HCT116 (cell line): Measurements from ENCODE around the gene KIAA0825. TPM values are rescaled to one million over a fixed set of nuclear protein-coding genes. Genes with fewer than 3 reads are reported as not detected.

ENCODE experiments used
- ATAC-seq: fragments of 200-7000 bp; cut with Tn5 transposase; 2 replicates; pipeline ENCODE4 v1.9.1; 2020; ENCODE audit warnings: mild to moderate bottlenecking, moderate library complexity
- BruUV-seq: library from RNA; stranded (reverse); fragments of 400-500 nt; replicated peaks from 2 replicates; lab custom pipeline; 2021; lab: Mats Ljungman, UMichigan
- CTCF ChIA-PET: fragments of 300-600 bp; sonication (Branson Sonifier 250); formaldehyde crosslinking; loops from one replicate; lab custom pipeline; 2021; ENCODE audit warnings: antibody characterized with exemption; lab: Charles Lee
- POLR2A ChIA-PET: fragments of 300-600, 350-600 bp; sonication (Branson Sonifier 250); formaldehyde crosslinking; loops from one replicate; lab custom pipeline; 2021; ENCODE audit warnings: antibody characterized with exemption; lab: Charles Lee
- RAD21 ChIA-PET, 2 experiments: fragments of 300-600 bp; sonication (Branson Sonifier 250); formaldehyde crosslinking; loops; one replicate each; lab custom pipeline; 2023; ENCODE audit warnings: low total read pairs in 2 of 2; ENCODE audit not compliant: uncharacterized antibody in 2 of 2, unreplicated experiment in 2 of 2, low non-redundant PET in 1 of 2; lab: Charles Lee
- DNase-seq: peaks from one replicate; pipeline ENCODE4 v3.0.0-alpha.2; 2010; ENCODE audit warnings: low read depth, low spot score
- H2AFZ ChIP-seq: fragments of 200-600 bp; shearing (Covaris generic), sonication (generic); 2 replicates; pipeline ENCODE4 v1.6.1; 2017; ENCODE audit warnings: low read depth, mixed run types, mixed read lengths, antibody characterized with exemption, low read length; ENCODE audit not compliant: poor library complexity, severe bottlenecking
- H3K27ac ChIP-seq: 2 replicates; pipeline ENCODE4 v1.5.1; 2012; ENCODE audit warnings: low read depth, low read length
- H3K27me3 ChIP-seq: fragments of 200-600 bp; sonication (generic); 2 replicates; pipeline ENCODE4 v1.6.1; 2016; ENCODE audit warnings: mixed run types, low read length, mixed read lengths; ENCODE audit not compliant: insufficient read depth
- H3K36me3 ChIP-seq, 2 experiments: fragments of 200-500 bp in 1 of 2; fragments of 200-600 bp in 1 of 2; sonication (Bioruptor generic) in 1 of 2; sonication (generic) in 1 of 2; 2 replicates each; pipeline versions ENCODE4 v1.5.1 to v1.6.1; 2014 to 2016; ENCODE audit warnings: low read length in 2 of 2, inconsistent platforms in 1 of 2, mixed read lengths in 1 of 2, mixed run types in 1 of 2; ENCODE audit not compliant: insufficient read depth in 2 of 2, control insufficient read depth in 1 of 2
- H3K4me1 ChIP-seq, 2 experiments: fragments of 200-600 bp in 1 of 2; sonication (generic) in 1 of 2; 2 replicates each; pipeline versions ENCODE4 v1.5.1 to v1.6.1; 2012 to 2017; ENCODE audit warnings: low read length in 2 of 2, inconsistent platforms in 1 of 2, mild to moderate bottlenecking in 1 of 2, mixed read lengths in 1 of 2, mixed run types in 1 of 2, moderate library complexity in 1 of 2; ENCODE audit not compliant: insufficient read depth in 2 of 2, control insufficient read depth in 1 of 2
- H3K4me2 ChIP-seq: fragments of 200-600 bp; sonication (generic); 2 replicates; pipeline ENCODE4 v1.6.1; 2017; ENCODE audit warnings: mixed run types, low read length, mixed read lengths
- H3K4me3 ChIP-seq, 2 experiments: fragments of 200-600 bp in 1 of 2; sonication (generic) in 1 of 2; replicated peaks in 1 of 2; 2 replicates each; pipeline ENCODE4 v1.5.1; 2011 to 2016; ENCODE audit warnings: low read length in 2 of 2, control low read depth in 1 of 2, low read depth in 1 of 2, mild to moderate bottlenecking in 1 of 2, mixed read lengths in 1 of 2, mixed run types in 1 of 2
- H3K79me2 ChIP-seq: fragments of 200-600 bp; sonication (generic); 2 replicates; pipeline ENCODE4 v1.6.1; 2017; ENCODE audit warnings: mild to moderate bottlenecking, mixed run types, low read length, moderate library complexity, mixed read lengths; ENCODE audit not compliant: insufficient read depth
- H3K9ac ChIP-seq: fragments of 200-600 bp; sonication (generic); 2 replicates; pipeline ENCODE4 v1.6.1; 2016; ENCODE audit warnings: low read length, mixed read lengths
- H3K9me2 ChIP-seq: fragments of 200-600 bp; sonication (generic), shearing (Covaris generic); 2 replicates; pipeline ENCODE4 v1.6.1; 2017; ENCODE audit warnings: mixed run types, mild to moderate bottlenecking, moderate library complexity; ENCODE audit not compliant: insufficient read depth
- H3K9me3 ChIP-seq, 2 experiments: fragments of 200-500 bp in 1 of 2; fragments of 200-600 bp in 1 of 2; sonication (Bioruptor generic) in 1 of 2; sonication (generic) in 1 of 2; 2 replicates each; pipeline ENCODE4 v1.6.1; 2014 to 2017; ENCODE audit warnings: low read length in 2 of 2, mixed read lengths in 2 of 2, inconsistent platforms in 1 of 2, low read depth in 1 of 2, mild to moderate bottlenecking in 1 of 2, mixed run types in 1 of 2, moderate library complexity in 1 of 2; ENCODE audit not compliant: control insufficient read depth in 1 of 2, insufficient read depth in 1 of 2
- H4K20me1 ChIP-seq: fragments of 200-600 bp; sonication (generic), shearing (Covaris generic); 2 replicates; pipeline ENCODE4 v1.6.1; 2017; ENCODE audit warnings: mixed run types, mild to moderate bottlenecking, moderate library complexity; ENCODE audit not compliant: insufficient read depth
- ATF3 ChIP-seq: IDR thresholded peaks from 2 replicates; pipeline ENCODE4 v1.6.1; 2012
- CEBPB ChIP-seq: IDR thresholded peaks from 2 replicates; pipeline ENCODE4 v1.6.1; 2012; ENCODE audit warnings: low read depth
- EZH2phosphoT487 ChIP-seq: fragments of 200-600 bp; IDR thresholded peaks from 2 replicates; pipeline ENCODE4 v1.6.1; 2018; ENCODE audit warnings: antibody characterized with exemption, borderline replicate concordance
- FOSL1 ChIP-seq: IDR thresholded peaks from 2 replicates; pipeline ENCODE4 v1.6.1; 2012; ENCODE audit warnings: low read depth
- POLR2A ChIP-seq: IDR thresholded peaks from 2 replicates; pipeline ENCODE4 v1.7.0; 2011; ENCODE audit warnings: borderline replicate concordance; ENCODE audit not compliant: insufficient read depth, insufficient read length; ENCODE audit errors: extremely low read depth
- RAD21 ChIP-seq: IDR thresholded peaks from 2 replicates; pipeline ENCODE4 v1.6.1; 2012; ENCODE audit warnings: low read depth, mild to moderate bottlenecking
- REST ChIP-seq: IDR thresholded peaks from 2 replicates; pipeline ENCODE4 v1.6.1; 2012; ENCODE audit warnings: low read depth
- SIN3A ChIP-seq: IDR thresholded peaks from 2 replicates; pipeline ENCODE4 v1.6.1; 2012; ENCODE audit warnings: low read depth
- SRF ChIP-seq: IDR thresholded peaks from 2 replicates; pipeline ENCODE4 v1.6.1; 2012; ENCODE audit warnings: low read depth
- ZBTB33 ChIP-seq: IDR thresholded peaks from 2 replicates; pipeline ENCODE4 v1.6.1; 2011; ENCODE audit warnings: mild to moderate bottlenecking, low read length, moderate library complexity; ENCODE audit not compliant: insufficient replicate concordance; ENCODE audit errors: extremely low read depth
- ZNF274 ChIP-seq: fragments of 200-500 bp; sonication (Bioruptor generic); IDR thresholded peaks from 2 replicates; pipeline ENCODE4 v1.6.1; 2014; ENCODE audit warnings: mild to moderate bottlenecking, low read depth, low read length, inconsistent platforms
- intact Hi-C: fragments of 100-400 bp; cut with micrococcal nuclease; formaldehyde crosslinking; loops from 2 replicates; pipeline ENCODE4 v1.10.0; 2022
- total RNA-seq: library from RNA; stranded (reverse); gene quantifications from one replicate; pipeline ENCODE4 v1.2.1, GENCODE V29; 2021; ENCODE audit not compliant: unreplicated experiment
- TF ChIP-seq, protein P1 (sequence below), 3 experiments: fragments of 200-600 bp in 1 of 3; sonication (generic) in 1 of 3; IDR thresholded peaks in 2 of 3; conservative IDR thresholded peaks in 1 of 3; 2 replicates each; pipeline ENCODE4 v1.5.1; 2012 to 2017; ENCODE audit warnings: low read depth in 2 of 3, low read length in 2 of 3, antibody characterized with exemption in 1 of 3, borderline replicate concordance in 1 of 3, control low read depth in 1 of 3, mild to moderate bottlenecking in 1 of 3, mixed read lengths in 1 of 3, mixed run types in 1 of 3, moderate library complexity in 1 of 3; ENCODE audit not compliant: insufficient read depth in 1 of 3

KIAA0825 gene
- total RNA-seq, 1 experiment from 2014 or later: 1.4 TPM

DNA sequence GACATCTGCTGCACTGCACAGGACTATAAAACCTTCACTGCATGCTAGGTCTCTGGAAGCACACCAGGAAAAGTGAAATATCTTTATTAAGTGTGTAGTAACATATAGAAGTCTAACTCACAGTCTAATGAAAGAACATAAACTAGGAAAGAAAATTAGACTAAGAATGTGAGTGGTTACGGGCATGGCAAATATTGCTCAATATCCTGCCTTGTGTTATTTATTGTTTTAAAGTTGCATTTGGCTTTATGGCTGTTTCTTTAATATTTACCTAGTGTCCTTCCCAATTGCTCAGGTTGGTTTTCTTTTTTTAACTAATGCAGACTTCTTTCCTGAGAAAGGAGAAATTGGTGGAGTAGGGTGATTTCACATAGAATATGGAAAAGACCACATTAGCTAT lies 342.4 kb downstream of the KIAA0825 start (continued):
- TF ChIP-seq ZBTB33: no peak
- no peak for TF ChIP-seq FOSL1
- no peak for TF ChIP-seq SIN3A
- TF ChIP-seq, protein P1, sequence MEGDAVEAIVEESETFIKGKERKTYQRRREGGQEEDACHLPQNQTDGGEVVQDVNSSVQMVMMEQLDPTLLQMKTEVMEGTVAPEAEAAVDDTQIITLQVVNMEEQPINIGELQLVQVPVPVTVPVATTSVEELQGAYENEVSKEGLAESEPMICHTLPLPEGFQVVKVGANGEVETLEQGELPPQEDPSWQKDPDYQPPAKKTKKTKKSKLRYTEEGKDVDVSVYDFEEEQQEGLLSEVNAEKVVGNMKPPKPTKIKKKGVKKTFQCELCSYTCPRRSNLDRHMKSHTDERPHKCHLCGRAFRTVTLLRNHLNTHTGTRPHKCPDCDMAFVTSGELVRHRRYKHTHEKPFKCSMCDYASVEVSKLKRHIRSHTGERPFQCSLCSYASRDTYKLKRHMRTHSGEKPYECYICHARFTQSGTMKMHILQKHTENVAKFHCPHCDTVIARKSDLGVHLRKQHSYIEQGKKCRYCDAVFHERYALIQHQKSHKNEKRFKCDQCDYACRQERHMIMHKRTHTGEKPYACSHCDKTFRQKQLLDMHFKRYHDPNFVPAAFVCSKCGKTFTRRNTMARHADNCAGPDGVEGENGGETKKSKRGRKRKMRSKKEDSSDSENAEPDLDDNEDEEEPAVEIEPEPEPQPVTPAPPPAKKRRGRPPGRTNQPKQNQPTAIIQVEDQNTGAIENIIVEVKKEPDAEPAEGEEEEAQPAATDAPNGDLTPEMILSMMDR (IDR thresholded peaks at IDR 0.05 in 2 of 3, conservative IDR thresholded peaks at IDR 0.05 in 1 of 3; ENCODE audit: borderline replicate concordance in 1 of 3, insufficient read depth in 1 of 3, low read depth in 2 of 3, low read length in 2 of 3): no peak
- TF ChIP-seq SRF: no peak
- TF ChIP-seq ZNF274: no peak
- TF ChIP-seq, all 23 proteins: peak for 0

GRCh38 chr5:94274707-94275106 lies 343.7 kb downstream of the KIAA0825 start:
- ChIA-PET RAD21 (no interaction called here), POLR2A (no interaction called here), CTCF (no interaction called here)
- H4K20me1 ChIP-seq: no peaks in the 10 kb centered on the region
- no peaks in the 10 kb centered on the region for H3K36me3 ChIP-seq
- H3K27me3 ChIP-seq: no peaks in the 10 kb centered on the region
- H3K79me2 ChIP-seq: no peaks in the 10 kb centered on the region
- no peak overlapping the region for H3K27ac ChIP-seq
- H3K4me3 ChIP-seq: no peak overlapping the region
- TF ChIP-seq EZH2phosphoT487 (no peak), SIN3A (no peak), RAD21 (no peak), POLR2A (no peak), FOSL1 (no peak), CEBPB (no peak), ATF3 (no peak), REST (no peak)
- TF ChIP-seq, all 23 proteins: peak for 0
- intact Hi-C loops: no loop called here
- no peak overlapping the region for H3K4me2 ChIP-seq
- H2AFZ ChIP-seq: no peak overlapping the region
- BruUV-seq: no TSS peak
- H3K4me1 ChIP-seq: no peaks in the 10 kb centered on the region
- no peak overlapping the region for H3K9ac ChIP-seq
- no peak for DNase-seq
- no peaks in the 10 kb centered on the region for H3K9me2 ChIP-seq
- no peaks in the 10 kb centered on the region for H3K9me3 ChIP-seq
- no peak for ATAC-seq
